ENCODE results near the gene SKI. TPM values are rescaled to one million over a fixed set of nuclear protein-coding genes. Genes with fewer than 3 reads are reported as not detected.

SKI gene
- total RNA-seq, 1 experiment from 2014 or later = 28.3 TPM

GRCh38 chr1:2283991-2284895 lies 56.1 kb downstream of the SKI start:
- intact Hi-C loops (cut with micrococcal nuclease) = no loop called here
- H3F3A ChIP-seq (ENCODE audit: low read length, unreplicated experiment) = no peaks in the 10 kb centered on the region
- no peaks in the 10 kb centered on the region for H3K4me1 ChIP-seq (ENCODE audit: insufficient read depth, low read length)
- BruUV-seq (replicated peaks) = no TSS peak
- CTCF ChIA-PET = interaction anchor here (0.6 kb wide), 1 partner anchor 274 kb away, joined by 3 read pairs; no protein-coding TSS in a partner anchor
- H3K4me3 ChIP-seq (ENCODE audit: low read length) = no peak overlapping the region
- ATAC-seq = no peak
- H3K27ac ChIP-seq (ENCODE audit: low read length) = no peak overlapping the region
- POLR2A ChIA-PET (ENCODE audit: unreplicated experiment) = no interaction called here
- H3K27me3 ChIP-seq (ENCODE audit: low read length) = no peaks in the 10 kb centered on the region
- H3K9ac ChIP-seq (ENCODE audit: low read length) = no peak overlapping the region
- DNase-seq = no peak
- TF ChIP-seq, protein P1, sequence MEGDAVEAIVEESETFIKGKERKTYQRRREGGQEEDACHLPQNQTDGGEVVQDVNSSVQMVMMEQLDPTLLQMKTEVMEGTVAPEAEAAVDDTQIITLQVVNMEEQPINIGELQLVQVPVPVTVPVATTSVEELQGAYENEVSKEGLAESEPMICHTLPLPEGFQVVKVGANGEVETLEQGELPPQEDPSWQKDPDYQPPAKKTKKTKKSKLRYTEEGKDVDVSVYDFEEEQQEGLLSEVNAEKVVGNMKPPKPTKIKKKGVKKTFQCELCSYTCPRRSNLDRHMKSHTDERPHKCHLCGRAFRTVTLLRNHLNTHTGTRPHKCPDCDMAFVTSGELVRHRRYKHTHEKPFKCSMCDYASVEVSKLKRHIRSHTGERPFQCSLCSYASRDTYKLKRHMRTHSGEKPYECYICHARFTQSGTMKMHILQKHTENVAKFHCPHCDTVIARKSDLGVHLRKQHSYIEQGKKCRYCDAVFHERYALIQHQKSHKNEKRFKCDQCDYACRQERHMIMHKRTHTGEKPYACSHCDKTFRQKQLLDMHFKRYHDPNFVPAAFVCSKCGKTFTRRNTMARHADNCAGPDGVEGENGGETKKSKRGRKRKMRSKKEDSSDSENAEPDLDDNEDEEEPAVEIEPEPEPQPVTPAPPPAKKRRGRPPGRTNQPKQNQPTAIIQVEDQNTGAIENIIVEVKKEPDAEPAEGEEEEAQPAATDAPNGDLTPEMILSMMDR (conservative IDR thresholded peaks at IDR 0.05; ENCODE audit: low read depth, low read length) = no peak
- TF ChIP-seq EZH2 (IDR thresholded peaks at IDR 0.05; ENCODE audit: low read length, unreplicated experiment) (no peak), EZH2phosphoT487 (IDR thresholded peaks at IDR 0.05; ENCODE audit: borderline replicate concordance, low read length) (no peak)
- H2AFZ ChIP-seq (ENCODE audit: low read length) = no peak overlapping the region
- peaks cover 71% of the 10 kb centered on the region for H3K79me2 ChIP-seq (ENCODE audit: low read length)
- H3K4me2 ChIP-seq (ENCODE audit: low read length) = no peak overlapping the region
- H3K36me3 ChIP-seq (ENCODE audit: low read depth, low read length) = no peaks in the 10 kb centered on the region
- peaks cover 18% of the 10 kb centered on the region for H4K20me1 ChIP-seq (ENCODE audit: low read length)
- H3K9me3 ChIP-seq (ENCODE audit: low read length) = no peaks in the 10 kb centered on the region
- no peaks in the 10 kb centered on the region for H3K9me2 ChIP-seq (replicated peaks; ENCODE audit: low read length)

- no peak overlapping the region for H3K4me2 ChIP-seq (ENCODE audit: low read length)
- H3K36me3 ChIP-seq (ENCODE audit: low read depth, low read length) = no peaks in the 10 kb centered on the region
- H3K4me3 ChIP-seq (ENCODE audit: low read length) = no peak overlapping the region
- ChIA-PET POLR2A (ENCODE audit: unreplicated experiment) (no interaction called here), CTCF (interaction anchor here (0.6 kb wide), 1 partner anchor 274 kb away, joined by 3 read pairs; no protein-coding TSS in a partner anchor)
- H3K9me2 ChIP-seq (replicated peaks; ENCODE audit: low read length) = no peaks in the 10 kb centered on the region
- BruUV-seq (replicated peaks) = no TSS peak
- DNase-seq = no peak
- intact Hi-C loops (cut with micrococcal nuclease) = no loop called here
- H3F3A ChIP-seq (ENCODE audit: low read length, unreplicated experiment) = no peaks in the 10 kb centered on the region
- H3K9ac ChIP-seq (ENCODE audit: low read length) = no peak overlapping the region
- no peak for ATAC-seq
- H2AFZ ChIP-seq (ENCODE audit: low read length) = no peak overlapping the region
- no peaks in the 10 kb centered on the region for H3K9me3 ChIP-seq (ENCODE audit: low read length)
- peaks cover 69% of the 10 kb centered on the region for H3K79me2 ChIP-seq (ENCODE audit: low read length)
- peaks cover 22% of the 10 kb centered on the region for H4K20me1 ChIP-seq (ENCODE audit: low read length)
- no peaks in the 10 kb centered on the region for H3K27me3 ChIP-seq (ENCODE audit: low read length)
- no peaks in the 10 kb centered on the region for H3K4me1 ChIP-seq (ENCODE audit: insufficient read depth, low read length)
- H3K27ac ChIP-seq (ENCODE audit: low read length) = no peak overlapping the region
- TF ChIP-seq, protein P1 (conservative IDR thresholded peaks at IDR 0.05; ENCODE audit: low read depth, low read length) = no peak
- no peak for TF ChIP-seq EZH2 (IDR thresholded peaks at IDR 0.05; ENCODE audit: low read length, unreplicated experiment)
- TF ChIP-seq EZH2phosphoT487 (IDR thresholded peaks at IDR 0.05; ENCODE audit: borderline replicate concordance, low read length) = no peak
These were observed 56.8 kb downstream of the SKI start for GRCh38 chr1:2284932-2285331.

DNA sequence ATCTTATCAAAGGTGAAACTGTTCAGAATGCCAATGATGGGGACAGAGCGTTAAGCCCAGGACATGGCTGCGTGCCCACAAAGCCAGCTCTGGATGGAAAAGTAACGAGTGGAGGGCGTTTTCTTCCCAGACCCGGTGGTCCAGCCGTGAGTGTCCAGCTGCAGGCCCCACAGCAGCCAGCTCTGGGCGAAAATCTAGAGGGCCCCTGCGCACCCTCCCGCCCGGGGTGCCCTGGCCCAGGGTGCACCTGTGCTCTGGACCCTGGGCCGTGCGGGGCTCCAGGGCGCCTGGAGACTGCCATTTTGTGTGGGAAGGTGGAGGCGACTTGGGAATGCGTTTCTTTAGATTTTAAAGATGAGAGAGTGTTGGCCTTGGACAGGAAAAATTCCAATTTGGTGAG lies 58.8 kb downstream of the SKI start:
- TF ChIP-seq, protein P1 (conservative IDR thresholded peaks at IDR 0.05; ENCODE audit: low read depth, low read length) = no peak
- no peak for TF ChIP-seq EZH2phosphoT487 (IDR thresholded peaks at IDR 0.05; ENCODE audit: borderline replicate concordance, low read length)
- no peak for TF ChIP-seq EZH2 (IDR thresholded peaks at IDR 0.05; ENCODE audit: low read length, unreplicated experiment)
- DNase-seq = no peak
- Histone ChIP-seq H2AFZ (ENCODE audit: low read length) (no peak overlapping the region), H3K4me3 (ENCODE audit: low read length) (no peak overlapping the region), H3K9ac (ENCODE audit: low read length) (no peak overlapping the region), H3K4me1 (ENCODE audit: insufficient read depth, low read length) (no peaks in the 10 kb centered on the region), H3K4me2 (ENCODE audit: low read length) (no peak overlapping the region), H3K27me3 (ENCODE audit: low read length) (no peaks in the 10 kb centered on the region), H3F3A (ENCODE audit: low read length, unreplicated experiment) (no peaks in the 10 kb centered on the region), H3K79me2 (ENCODE audit: low read length) (peaks cover 85% of the 10 kb centered on the region), H3K27ac (ENCODE audit: low read length) (no peak overlapping the region), H3K9me3 (ENCODE audit: low read length) (no peaks in the 10 kb centered on the region), H4K20me1 (ENCODE audit: low read length) (peaks cover 36% of the 10 kb centered on the region), H3K36me3 (ENCODE audit: low read depth, low read length) (no peaks in the 10 kb centered on the region), H3K9me2 (replicated peaks; ENCODE audit: low read length) (no peaks in the 10 kb centered on the region)
- intact Hi-C loops (cut with micrococcal nuclease) = no loop called here
- ChIA-PET CTCF (no interaction called here), POLR2A (ENCODE audit: unreplicated experiment) (no interaction called here)
- no TSS peak for BruUV-seq (replicated peaks)
- no peak for ATAC-seq
